KOPT-K1 (cell line): ENCODE data around the gene GGTA1.
"Not testable (repeated sequence)": the region's sequence is repeated elsewhere in the genome, so short reads cannot be mapped to it uniquely, and the experiment has no call there.

Experiments
- H3K27ac ChIP-seq: fragments of 200-600 bp; sonication (generic); 2 replicates; pipeline ENCODE4 v1.5.1; 2016; ENCODE audit warnings: antibody characterized with exemption, mild to moderate bottlenecking, low read depth, low read length; ENCODE audit not compliant: poor library complexity, severe bottlenecking
- H3K36me3 ChIP-seq: fragments of 200-600 bp; sonication (generic); 2 replicates; pipeline ENCODE4 v1.5.1; 2017; ENCODE audit warnings: antibody characterized with exemption, mild to moderate bottlenecking, low read length, moderate library complexity; ENCODE audit not compliant: insufficient read depth
- H3K9me3 ChIP-seq: fragments of 200-600 bp; sonication (generic); 2 replicates; pipeline ENCODE4 v1.5.1; 2017; ENCODE audit warnings: antibody characterized with exemption, low read length, mild to moderate bottlenecking; ENCODE audit not compliant: insufficient read depth, poor library complexity, severe bottlenecking

GGTA1 gene

DNA sequence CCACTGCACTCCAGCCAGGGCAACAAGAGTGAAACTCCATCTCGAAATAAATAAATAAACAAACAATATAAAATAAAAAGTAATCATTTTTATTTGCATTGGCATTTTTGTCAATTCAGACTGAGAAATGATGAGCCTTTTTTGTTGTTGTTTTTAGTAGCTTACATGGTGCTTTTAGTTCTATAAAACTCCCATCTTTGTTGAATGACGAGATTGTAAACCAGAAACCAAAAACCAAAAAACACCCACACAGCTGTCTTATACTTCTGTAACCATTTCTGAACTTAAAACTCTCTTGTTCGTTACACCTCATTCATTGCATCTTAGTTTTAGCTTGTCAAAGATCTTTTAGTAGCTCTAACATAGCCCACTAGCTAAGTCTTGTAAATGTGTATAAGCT, 44.7 kb downstream of the GGTA1 start:
- H3K9me3 ChIP-seq, result no peaks in the 10 kb centered on the region
- H3K36me3 ChIP-seq, result no peaks in the 10 kb centered on the region
- H3K27ac ChIP-seq, result no peak overlapping the region

DNA sequence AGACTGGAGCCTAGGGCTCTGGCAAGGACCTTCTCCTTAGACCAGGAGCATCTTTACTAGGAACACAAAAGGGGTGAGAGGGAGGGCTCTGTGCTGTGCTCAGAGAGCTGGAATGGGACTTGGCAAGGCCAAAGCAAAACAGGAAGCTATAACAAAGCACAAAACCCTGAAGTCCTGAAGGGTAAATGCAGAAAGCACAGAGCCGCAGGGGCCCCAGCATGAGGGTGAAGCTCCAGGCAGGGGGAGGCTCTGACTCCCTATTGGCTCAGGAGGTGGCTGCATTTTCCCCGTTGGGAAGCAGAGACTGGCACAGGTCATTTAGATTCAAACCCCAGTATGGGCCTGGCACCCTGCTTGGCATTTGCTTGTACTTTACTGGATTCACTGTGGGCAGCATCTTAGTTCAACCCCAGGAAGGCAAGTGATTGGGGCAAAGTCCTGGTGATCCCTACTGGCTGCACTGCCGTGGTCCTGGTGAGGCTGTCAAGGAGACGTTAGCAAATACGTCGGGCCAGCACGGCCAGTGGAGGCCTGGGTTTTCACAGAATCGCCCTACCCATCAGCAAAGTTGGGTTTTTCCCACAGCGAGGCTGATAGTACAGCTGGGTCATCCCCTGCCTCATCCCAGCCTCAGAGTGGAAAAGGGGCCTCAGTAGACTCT, 46.3 kb downstream of the GGTA1 start:
- Histone ChIP-seq H3K27ac (no peak overlapping the region), H3K36me3 (no peaks in the 10 kb centered on the region), H3K9me3 (no peaks in the 10 kb centered on the region)

GRCh38 chr9:121452085-121452484, 47.6 kb downstream of the GGTA1 start:
- no peaks in the 10 kb centered on the region for H3K9me3 ChIP-seq
- no peak overlapping the region for H3K27ac ChIP-seq
- no peaks in the 10 kb centered on the region for H3K36me3 ChIP-seq

- Histone ChIP-seq H3K27ac (no peak overlapping the region), H3K9me3 (no peaks in the 10 kb centered on the region), H3K36me3 (no peaks in the 10 kb centered on the region)
These were observed 48.1 kb downstream of the GGTA1 start for GRCh38 chr9:121451586-121451985.

DNA sequence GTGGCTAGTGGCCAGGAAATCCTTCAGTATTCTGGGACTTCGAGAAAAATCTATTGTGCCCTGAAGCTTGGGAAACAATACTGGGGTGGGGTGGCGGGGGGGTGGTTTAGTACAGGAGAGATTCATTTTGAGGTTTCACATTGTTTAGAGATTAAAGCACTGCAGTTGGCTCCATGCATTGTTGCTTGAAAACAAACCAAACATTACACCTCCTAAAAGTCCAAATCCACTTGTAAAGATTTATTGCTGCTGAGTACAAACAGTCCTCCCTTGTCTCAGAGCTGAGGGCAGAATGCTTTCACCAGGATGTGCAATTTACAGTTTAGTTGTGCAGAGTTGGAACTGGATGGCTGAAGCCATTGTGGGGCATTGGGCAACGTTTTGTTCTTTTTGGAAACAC, 49.4 kb downstream of the GGTA1 start:
- Histone ChIP-seq H3K9me3 (no peaks in the 10 kb centered on the region), H3K27ac (no peak overlapping the region), H3K36me3 (no peaks in the 10 kb centered on the region)

GRCh38 chr9:121449786-121450185, 49.9 kb downstream of the GGTA1 start:
- H3K27ac ChIP-seq, result no peak overlapping the region
- H3K36me3 ChIP-seq, result no peaks in the 10 kb centered on the region
- H3K9me3 ChIP-seq, result no peaks in the 10 kb centered on the region

DNA sequence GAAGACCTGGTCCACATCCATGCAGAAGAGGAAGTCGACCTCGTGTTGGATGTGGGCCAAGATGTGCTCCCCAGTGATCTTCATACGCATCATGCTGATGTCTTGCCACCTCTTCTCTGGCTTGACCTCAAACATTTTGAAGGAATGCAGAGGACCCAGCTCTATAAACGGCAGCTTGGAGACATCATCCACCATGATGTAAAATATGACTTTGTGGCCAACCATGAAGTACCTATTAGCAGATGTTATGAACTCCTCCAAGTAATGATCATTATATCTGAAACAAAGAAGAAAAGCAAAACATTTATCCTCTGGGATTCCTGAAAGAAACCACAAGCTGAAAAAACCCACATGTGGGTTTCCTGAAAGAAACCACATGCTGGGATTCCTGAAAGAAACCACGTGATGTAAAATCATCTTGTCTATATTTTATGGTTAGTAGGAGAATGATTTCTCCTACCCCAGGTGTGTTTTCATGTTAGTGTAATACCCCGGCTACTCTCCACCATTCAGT, 52.3 kb downstream of the GGTA1 start:
- H3K9me3 ChIP-seq, result no peaks in the 10 kb centered on the region
- no peak overlapping the region for H3K27ac ChIP-seq
- no peaks in the 10 kb centered on the region for H3K36me3 ChIP-seq

DNA sequence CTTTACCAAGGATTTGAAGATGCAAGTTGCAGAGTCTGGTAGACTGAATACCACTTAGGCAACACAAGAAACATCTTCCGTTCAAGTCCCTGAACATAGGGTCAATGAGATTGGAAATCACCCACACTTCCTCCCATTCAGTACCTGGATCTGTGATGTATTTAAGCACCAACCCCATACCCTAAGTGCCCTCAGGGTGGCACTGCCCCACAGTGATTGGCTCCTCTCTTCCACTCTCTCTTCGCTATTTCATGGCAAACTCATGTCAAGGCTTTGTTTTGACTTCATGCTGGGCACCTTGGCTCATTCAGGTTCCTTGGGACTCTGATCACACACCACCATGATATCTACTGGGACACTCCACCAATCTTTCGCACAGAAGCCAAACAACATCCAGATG, 53.7 kb downstream of the GGTA1 start:
- Histone ChIP-seq H3K9me3 (no peaks in the 10 kb centered on the region), H3K27ac (no peak overlapping the region)

DNA sequence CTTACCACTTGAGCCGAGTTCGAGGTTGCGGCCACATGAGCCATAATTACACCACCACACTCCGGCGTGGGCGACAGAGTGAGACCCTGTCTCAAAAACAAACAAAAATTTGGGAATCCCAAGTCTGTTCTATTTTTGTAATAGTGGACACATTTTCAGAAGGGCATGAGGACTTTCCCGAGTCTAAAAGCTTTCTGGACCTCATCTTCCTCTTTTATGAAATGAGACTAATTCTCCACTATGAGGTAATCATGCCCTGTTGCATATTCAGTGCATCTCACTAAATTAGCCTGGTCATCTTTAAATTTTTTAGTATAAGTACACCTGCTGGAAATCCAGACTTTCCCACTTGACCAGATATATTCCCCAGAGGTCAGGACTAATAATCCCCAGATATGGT, 55.7 kb downstream of the GGTA1 start:
- Histone ChIP-seq H3K36me3 (no peaks in the 10 kb centered on the region), H3K27ac (no peak overlapping the region), H3K9me3 (no peaks in the 10 kb centered on the region)

More for the DNA sequence above, 53.7 kb downstream of the GGTA1 start:
- H3K36me3 ChIP-seq, result no peaks in the 10 kb centered on the region

- H3K9me3 ChIP-seq, result no peaks in the 10 kb centered on the region
- H3K36me3 ChIP-seq, result no peaks in the 10 kb centered on the region
- no peak overlapping the region for H3K27ac ChIP-seq
These were observed 58.5 kb downstream of the GGTA1 start for GRCh38 chr9:121441165-121441564.

DNA sequence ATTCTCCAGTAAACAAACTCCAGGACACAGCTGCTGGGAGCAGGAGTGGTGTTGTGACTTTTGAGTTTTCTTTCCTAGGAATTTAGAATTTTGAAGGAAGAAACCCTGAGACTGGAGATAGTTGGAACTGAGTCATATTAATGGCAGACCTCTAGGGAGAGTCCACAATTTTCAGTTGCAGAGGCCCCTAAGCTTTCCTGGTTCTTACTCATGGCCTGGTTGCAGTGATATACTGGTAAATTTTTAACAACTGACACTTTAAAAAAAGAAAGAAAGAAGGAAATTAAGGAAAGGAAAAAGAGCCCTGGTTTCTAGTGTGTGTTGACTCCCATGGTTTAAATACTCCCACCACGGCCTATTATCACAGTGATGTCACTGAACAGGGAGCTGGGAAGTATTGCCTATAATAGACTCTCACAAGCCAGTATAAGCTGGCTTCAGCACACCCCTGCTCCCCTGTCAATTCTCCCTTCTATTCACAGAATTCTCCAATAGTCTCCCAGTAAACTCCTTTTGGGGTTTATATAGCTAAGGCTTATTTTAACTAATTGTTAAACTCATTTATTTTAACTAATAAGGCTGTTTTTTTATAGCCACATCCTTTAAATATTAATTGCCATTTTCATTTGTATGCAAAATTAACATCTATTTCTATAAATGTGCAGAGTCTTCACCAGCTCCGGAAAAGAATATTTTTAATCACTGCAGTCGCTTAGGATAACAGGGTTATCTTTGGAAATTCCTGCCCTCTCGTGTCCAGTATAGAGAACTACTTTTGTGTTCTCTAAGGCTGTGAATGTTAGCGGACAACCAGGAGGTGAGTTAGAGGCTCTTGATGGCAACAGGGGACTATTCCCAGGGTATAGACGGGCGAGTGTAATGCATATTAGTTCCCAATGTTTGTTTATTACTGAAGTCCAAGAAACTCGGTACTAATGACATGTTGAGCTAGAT, 59.7 kb downstream of the GGTA1 start:
- H3K27ac ChIP-seq, result no peak overlapping the region
- no peaks in the 10 kb centered on the region for H3K9me3 ChIP-seq
- no peaks in the 10 kb centered on the region for H3K36me3 ChIP-seq

- no peaks in the 10 kb centered on the region for H3K9me3 ChIP-seq
- no peak overlapping the region for H3K27ac ChIP-seq
- no peaks in the 10 kb centered on the region for H3K36me3 ChIP-seq
These were observed 60.6 kb downstream of the GGTA1 start for GRCh38 chr9:121439016-121439415.

GRCh38 chr9:121437891-121438290, 61.8 kb downstream of the GGTA1 start:
- no peaks in the 10 kb centered on the region for H3K36me3 ChIP-seq
- H3K9me3 ChIP-seq, result no peaks in the 10 kb centered on the region
- no peak overlapping the region for H3K27ac ChIP-seq

DNA sequence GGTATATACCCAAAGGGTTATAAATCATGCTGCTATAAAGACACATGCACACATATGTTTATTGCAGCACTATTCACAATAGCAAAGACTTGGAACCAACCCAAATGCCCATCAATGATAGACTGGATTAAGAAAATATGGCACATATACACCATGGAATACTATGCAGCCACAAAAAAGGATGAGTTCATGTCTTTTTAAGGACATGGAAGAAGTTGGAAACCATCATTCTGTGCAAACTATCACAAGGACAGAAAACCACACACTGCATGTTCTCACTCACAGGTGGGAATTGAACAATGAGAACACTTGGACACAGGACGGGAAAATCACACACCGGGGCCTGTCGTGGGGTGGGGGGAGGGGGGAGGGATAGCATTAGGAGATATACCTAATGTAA, 62.6 kb downstream of the GGTA1 start:
- not testable (repeated sequence) for H3K27ac ChIP-seq, H3K36me3 ChIP-seq, H3K9me3 ChIP-seq

DNA sequence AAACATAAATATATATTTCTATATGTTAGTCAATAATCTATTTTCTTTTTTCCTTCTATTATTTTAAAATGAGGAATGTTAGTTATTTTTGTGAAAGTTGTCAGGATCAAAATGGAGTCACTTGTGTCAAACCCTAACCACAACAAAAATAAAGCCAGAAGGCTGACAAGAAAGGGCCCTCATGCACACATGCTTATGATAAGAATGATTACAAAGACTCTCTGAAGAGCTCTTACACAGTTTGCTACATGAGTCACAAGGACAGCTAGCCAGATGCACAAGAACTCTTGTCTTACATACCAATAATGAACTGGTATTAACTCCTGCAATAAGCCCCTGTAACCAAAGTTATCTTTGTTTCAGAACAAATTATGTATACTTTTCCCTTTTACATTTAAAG, 64.7 kb downstream of the GGTA1 start:
- H3K9me3 ChIP-seq, result no peaks in the 10 kb centered on the region
- H3K36me3 ChIP-seq, result no peaks in the 10 kb centered on the region
- H3K27ac ChIP-seq, result no peak overlapping the region
